Nephron progenitor cell (in vitro differentiated cells): ENCODE measurements around the gene UACA.
"Not testable (repeated sequence)": the region's sequence is repeated elsewhere in the genome, so short reads cannot be mapped to it uniquely, and the experiment has no call there.

Experiments used
- DNase-seq: peaks from one replicate; pipeline ENCODE4 v3.0.0; 2021
- H3K27ac Mint-ChIP-seq: 2 replicates; pipeline ENCODE4 v1.8.0; 2021; ENCODE audit warnings: mild to moderate bottlenecking, moderate library complexity, mixed read lengths
- H3K27me3 Mint-ChIP-seq: 2 replicates; pipeline ENCODE4 v1.8.0; 2021; ENCODE audit warnings: mild to moderate bottlenecking, low read depth, mixed read lengths; ENCODE audit not compliant: poor library complexity
- H3K36me3 Mint-ChIP-seq: 2 replicates; pipeline ENCODE4 v1.8.0; 2021; ENCODE audit warnings: low read depth, mixed read lengths
- H3K4me1 Mint-ChIP-seq: 2 replicates; pipeline ENCODE4 v1.8.0; 2021; ENCODE audit warnings: mixed read lengths
- H3K4me3 Mint-ChIP-seq: 2 replicates; pipeline ENCODE4 v1.8.0; 2021; ENCODE audit warnings: mild to moderate bottlenecking, moderate library complexity, mixed read lengths
- H3K9me3 Mint-ChIP-seq: 2 replicates; pipeline ENCODE4 v1.8.0; 2021; ENCODE audit warnings: mild to moderate bottlenecking, moderate library complexity, mixed read lengths
- CTCF ChIP-seq: fragments of 200-600 bp; sonication (generic); IDR thresholded peaks from 2 replicates; pipeline ENCODE4 v1.5.0; 2021; ENCODE audit warnings: antibody characterized with exemption

The UACA gene

GRCh38 chr15:70742928-70743327 lies 20.4 kb downstream of the UACA start:
- TF ChIP-seq CTCF, result no peak
- Mint-ChIP-seq H3K36me3 (peaks cover 6% of the 10 kb centered on the region), H3K4me1 (peaks cover 16% of the 10 kb centered on the region), H3K9me3 (peaks cover 9% of the 10 kb centered on the region), H3K27me3 (peaks cover 4% of the 10 kb centered on the region), H3K4me3 (no peak overlapping the region), H3K27ac (no peak overlapping the region)
- DNase-seq, result no peak

GRCh38 chr15:70741677-70742293 lies 21.6 kb downstream of the UACA start:
- H3K4me1 Mint-ChIP-seq, result peaks cover 16% of the 10 kb centered on the region
- no peak for TF ChIP-seq CTCF
- no peak for DNase-seq

GRCh38 chr15:70741107-70741531 lies 22.2 kb downstream of the UACA start:
- H3K4me3 Mint-ChIP-seq, result no peak overlapping the region
- peaks cover 16% of the 10 kb centered on the region for H3K4me1 Mint-ChIP-seq
- no peak for DNase-seq
- H3K36me3 Mint-ChIP-seq, result peaks cover 4% of the 10 kb centered on the region
- peaks cover 6% of the 10 kb centered on the region for H3K9me3 Mint-ChIP-seq
- peaks cover 4% of the 10 kb centered on the region for H3K27me3 Mint-ChIP-seq
- H3K27ac Mint-ChIP-seq, result no peak overlapping the region
- TF ChIP-seq CTCF, result no peak

More at GRCh38 chr15:70741677-70742293, 21.6 kb downstream of the UACA start:
- Mint-ChIP-seq H3K27ac (no peak overlapping the region), H3K9me3 (peaks cover 9% of the 10 kb centered on the region), H3K27me3 (peaks cover 4% of the 10 kb centered on the region), H3K36me3 (peaks cover 6% of the 10 kb centered on the region), H3K4me3 (no peak overlapping the region)

- not testable (repeated sequence) for H3K27me3 Mint-ChIP-seq, H3K4me1 Mint-ChIP-seq, H3K9me3 Mint-ChIP-seq, H3K27ac Mint-ChIP-seq, DNase-seq, H3K4me3 Mint-ChIP-seq, H3K36me3 Mint-ChIP-seq
Measured at GRCh38 chr15:70735040-70735439, 28.3 kb downstream of the UACA start.

GRCh38 chr15:70729164-70729563 lies 34.2 kb downstream of the UACA start:
- no peak for TF ChIP-seq CTCF
- Mint-ChIP-seq H3K27ac (no peak overlapping the region), H3K9me3 (peaks cover 8% of the 10 kb centered on the region)

GRCh38 chr15:70726753-70727152 lies 36.6 kb downstream of the UACA start:
- TF ChIP-seq CTCF, result no peak
- Mint-ChIP-seq H3K4me3 (no peak overlapping the region), H3K36me3 (no peaks in the 10 kb centered on the region), H3K9me3 (peaks cover 8% of the 10 kb centered on the region), H3K27me3 (no peaks in the 10 kb centered on the region), H3K4me1 (peaks cover 13% of the 10 kb centered on the region), H3K27ac (no peak overlapping the region)
- DNase-seq, result peak; percentile 21

More at GRCh38 chr15:70729164-70729563, 34.2 kb downstream of the UACA start:
- H3K4me3 Mint-ChIP-seq, result no peak overlapping the region
- H3K4me1 Mint-ChIP-seq, result peaks cover 8% of the 10 kb centered on the region
- no peaks in the 10 kb centered on the region for H3K36me3 Mint-ChIP-seq
- no peaks in the 10 kb centered on the region for H3K27me3 Mint-ChIP-seq
- DNase-seq, result no peak
